Activated CD8-positive, alpha-beta memory T cell treated with anti-CD3 and anti-CD28 coated beads for 48 hours (primary cell): ENCODE results near the gene PWWP3B.
"Not testable (repeated sequence)": the region's sequence is repeated elsewhere in the genome, so short reads cannot be mapped to it uniquely, and the experiment has no call there.

ENCODE experiments used
- DNase-seq, 3 experiments: peaks; one replicate each; pipeline ENCODE4 v3.0.0-alpha.2; 2020; ENCODE audit warnings: low read depth in 2 of 3, low spot score in 2 of 3

The PWWP3B gene

DNA sequence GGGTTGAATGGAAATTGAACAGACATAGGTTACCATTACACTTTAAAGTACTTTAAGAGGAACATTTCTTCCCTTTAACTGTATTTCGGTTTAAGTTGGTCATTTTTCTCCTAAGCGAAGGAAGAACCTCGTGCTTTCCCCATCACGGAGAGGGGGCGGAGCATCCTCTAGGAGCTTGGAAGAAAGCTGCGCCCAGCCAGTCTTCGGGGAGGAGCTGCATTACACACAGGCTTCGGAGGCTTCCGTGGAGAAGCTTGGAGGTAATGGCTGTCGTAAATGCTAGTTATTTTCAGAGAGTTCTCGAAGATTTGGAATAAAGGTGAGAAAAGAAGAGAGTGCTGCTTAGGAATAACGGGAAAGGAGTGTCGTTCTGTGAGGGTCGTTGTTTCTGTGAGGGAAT is at the start of gene PWWP3B:
Gene PWWP3B, plus strand, starts transcription at position 199 of the 400 bp plus-strand sequence. CDS start 37,128 bp downstream, outside the sequence.
- DNase-seq, result no peak

GRCh38 chrX:106139048-106139447 is 29.1 kb upstream of the PWWP3B start:
- DNase-seq, result no peak

DNA sequence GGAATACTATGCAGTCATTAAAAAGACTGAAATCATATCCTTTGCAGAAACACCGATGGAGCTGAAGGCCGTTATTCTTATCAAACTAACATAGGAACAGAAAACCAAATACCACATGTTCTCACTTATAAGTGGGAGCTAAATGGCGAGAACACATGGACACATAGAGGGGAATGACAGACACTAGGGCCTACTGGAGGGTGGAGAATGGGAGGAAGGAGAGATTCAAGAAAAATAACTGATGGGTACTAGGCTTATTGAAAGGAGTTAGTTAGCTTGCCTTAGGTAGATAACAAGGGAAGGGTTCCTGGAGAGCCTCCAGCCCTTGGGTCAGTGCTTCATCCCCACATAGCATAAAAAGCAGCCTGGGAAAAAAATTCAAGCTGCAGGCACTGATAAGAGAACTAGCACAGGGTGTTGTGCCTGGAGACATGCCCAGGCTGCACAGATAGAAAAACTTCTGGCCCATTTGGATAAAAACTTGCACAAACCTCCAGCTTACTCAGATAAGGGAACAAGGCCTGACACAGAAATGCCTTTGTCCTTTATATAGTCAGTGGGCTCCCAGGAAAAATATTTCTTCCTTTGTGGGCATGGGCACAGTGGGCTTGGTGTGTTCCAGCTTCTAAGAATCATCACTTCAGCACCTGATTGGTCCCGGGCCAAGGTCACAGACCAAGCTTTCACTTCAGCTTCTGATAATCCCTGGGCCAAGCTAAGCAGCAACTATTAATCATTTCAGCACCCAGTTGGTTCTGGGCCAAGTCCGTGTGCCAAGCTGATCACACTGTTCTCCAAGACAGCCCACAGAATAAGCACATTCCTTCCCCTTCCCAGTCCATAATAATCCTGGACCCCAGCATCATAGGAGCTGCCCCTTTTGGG is 23.1 kb upstream of the PWWP3B start:
- no peak for DNase-seq

DNA sequence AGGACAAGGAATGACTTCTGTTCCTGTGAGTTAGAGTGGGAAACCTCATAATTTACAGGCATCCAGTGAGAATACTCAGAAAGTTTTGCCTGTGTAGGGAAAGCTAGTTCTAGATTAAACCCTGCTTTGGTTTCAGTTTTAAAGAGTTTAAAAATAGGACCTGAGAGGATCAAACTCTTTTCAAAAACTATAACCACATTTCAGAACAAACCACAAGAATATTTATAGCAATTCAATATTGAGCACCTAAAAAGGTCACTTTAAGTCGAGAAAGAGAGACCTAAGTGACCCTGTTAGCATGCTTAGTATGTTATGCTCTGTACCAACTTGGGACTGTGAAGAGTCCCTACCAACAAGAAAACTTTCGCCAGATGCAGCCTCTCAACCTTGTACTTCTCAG is 17.4 kb upstream of the PWWP3B start:
- DNase-seq, result no peak

GRCh38 chrX:106159861-106160282 is 8.2 kb upstream of the PWWP3B start:
- DNase-seq, result no peak

DNA sequence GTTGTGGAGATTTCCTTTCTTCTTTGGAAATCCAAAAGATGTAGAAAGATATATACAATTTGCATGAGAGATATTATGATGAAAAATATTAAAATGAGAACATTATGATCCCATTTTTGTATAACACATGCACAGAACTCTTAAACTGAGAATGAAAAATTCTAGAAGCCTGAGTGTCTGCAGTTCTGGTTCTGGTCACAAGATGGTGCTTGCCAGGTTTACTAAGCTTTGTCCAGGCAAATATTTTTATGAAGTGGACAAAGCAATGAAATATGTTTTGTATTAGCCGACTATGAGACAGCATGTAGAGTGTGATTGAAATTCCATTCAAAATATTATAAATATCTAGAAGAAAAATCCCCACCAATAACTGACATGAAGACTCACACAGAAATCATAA is 2.2 kb downstream of the PWWP3B start:
- DNase-seq, result no peak

DNA sequence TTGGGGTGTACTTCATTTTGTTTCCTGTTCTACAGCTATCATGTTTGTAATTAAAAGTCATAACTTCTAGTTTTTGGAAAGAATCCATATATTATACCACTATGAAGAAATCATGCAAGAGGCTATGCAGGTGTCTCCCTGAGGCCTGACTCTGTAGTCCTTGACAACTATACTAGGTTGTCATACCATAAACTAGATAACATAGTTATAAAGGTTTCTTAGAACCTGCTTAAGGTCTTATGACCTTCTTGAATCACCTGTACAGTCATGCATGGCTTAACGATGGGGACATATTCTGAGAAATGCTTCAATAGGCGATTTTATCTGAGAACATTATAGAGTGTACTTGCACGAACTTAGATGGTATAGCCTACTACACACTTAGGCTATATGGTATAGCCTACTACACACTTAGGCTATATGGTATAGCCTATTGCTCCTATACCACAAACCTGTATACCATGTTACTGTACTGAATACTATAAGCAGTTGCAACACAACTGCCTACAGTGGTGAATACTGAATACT is 3.3 kb downstream of the PWWP3B start:
- no peak for DNase-seq

GRCh38 chrX:106177106-106177981 is 9.2 kb downstream of the PWWP3B start:
- DNase-seq, result no peak

DNA sequence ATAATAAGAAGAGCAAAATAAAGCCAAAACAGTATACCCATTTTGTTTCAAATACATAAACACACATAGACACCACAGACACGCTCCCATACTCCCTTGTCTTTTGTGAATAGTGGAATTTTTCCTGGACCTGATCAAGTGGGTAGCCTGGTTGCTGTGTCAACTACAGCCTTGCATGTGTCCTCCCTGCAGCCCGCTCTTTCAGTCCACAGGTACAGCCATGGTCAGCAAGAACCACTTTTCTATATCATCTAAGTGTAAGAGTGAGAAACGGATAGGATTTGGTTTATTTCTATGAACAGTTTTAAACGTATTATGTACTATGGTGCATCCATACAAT is 9.8 kb downstream of the PWWP3B start:
- no peak for DNase-seq

- DNase-seq, result no peak
Observed at GRCh38 chrX:106178826-106179225, 10.7 kb downstream of the PWWP3B start.

- not testable (repeated sequence) for DNase-seq
Observed at GRCh38 chrX:106183685-106184084, 15.6 kb downstream of the PWWP3B start.

DNA sequence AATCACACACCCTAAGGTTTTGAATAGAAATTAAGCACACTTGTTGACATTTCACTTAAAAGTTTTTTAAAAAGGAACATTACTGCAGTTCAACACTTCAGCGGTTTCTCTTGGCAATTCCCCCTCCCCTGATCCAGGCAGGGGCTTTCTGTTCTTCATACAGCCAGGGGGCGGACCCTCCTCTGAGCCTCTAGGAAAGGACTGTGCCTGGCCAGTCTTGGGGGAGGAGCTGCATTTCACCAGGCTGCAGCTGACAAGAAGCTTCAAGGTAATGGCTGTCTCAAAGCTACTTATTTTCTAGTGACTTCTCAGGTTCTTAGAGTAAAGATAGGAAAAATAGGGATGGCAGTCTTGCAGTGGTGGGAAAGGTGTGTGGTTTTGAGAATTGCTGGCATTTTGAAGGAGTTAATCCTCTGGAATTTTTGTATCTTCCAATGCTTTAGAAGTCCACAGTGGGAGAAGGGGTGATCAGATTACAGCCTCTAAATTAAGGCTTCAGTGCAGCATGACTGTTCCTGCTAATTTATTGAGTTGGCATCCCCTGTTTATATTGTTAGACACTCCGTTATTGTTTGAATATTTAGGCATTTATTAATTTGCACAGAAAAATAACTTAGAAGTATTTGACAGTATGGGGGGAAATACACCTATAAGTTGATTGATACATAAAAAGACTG is 33.5 kb downstream of the PWWP3B start:
- DNase-seq, result no peak

DNA sequence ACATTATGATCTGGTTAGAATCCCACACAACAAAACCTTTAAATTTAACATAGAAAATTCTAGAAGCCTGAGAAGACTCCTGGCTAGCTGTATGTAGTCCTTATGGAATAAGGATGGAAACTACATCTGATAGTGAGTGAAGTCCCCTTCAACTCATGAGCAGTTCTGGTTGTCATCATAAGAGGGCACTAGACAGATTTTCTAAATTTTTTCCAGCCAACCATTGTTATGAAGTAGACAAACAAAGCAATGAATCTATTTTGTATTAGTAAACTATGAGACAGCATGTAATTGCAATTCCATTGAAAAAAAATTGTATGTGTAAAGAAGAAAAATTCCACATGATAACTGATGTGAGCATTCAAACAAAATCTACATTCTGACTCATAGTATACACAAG is 35.2 kb downstream of the PWWP3B start:
- DNase-seq, result no peak

DNA sequence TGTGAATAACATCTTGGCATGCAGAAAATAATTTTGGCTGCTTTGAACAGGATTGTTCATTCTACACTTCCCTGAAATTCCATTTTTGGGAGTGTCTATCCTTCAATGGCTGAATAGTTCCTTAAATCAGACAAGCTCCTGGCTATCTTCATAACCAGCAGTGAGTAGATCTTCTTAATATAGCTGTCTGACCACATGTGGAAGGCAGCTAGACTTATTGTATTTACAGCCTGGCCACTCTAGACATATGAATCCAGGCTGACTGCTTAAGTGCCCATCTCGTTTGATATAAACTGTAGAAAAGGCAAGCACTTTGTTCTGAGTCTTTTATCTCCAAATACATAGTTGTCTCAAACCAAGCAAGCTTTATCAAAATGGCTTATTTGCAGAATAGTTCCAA is 40.0 kb downstream of the PWWP3B start:
- DNase-seq, result no peak
